Activated CD4-positive, alpha-beta memory T cell treated with anti-CD3 and anti-CD28 coated beads, Interleukin-2, amount 10 ng/mL, durations not matched to agents 7 days and 5 days (primary cell): Measurements from ENCODE around the gene ABHD17A. TPM values are rescaled to one million over a fixed set of nuclear protein-coding genes. Genes with fewer than 3 reads are reported as not detected.

Experiments
- CTCF ChIA-PET: fragments of 350-600 bp; sonication (Branson Sonifier 250); formaldehyde crosslinking; loops from one replicate; lab custom pipeline; 2021; ENCODE audit warnings: antibody characterized with exemption, inconsistent platforms; lab: Charles Lee
- POLR2A ChIA-PET: fragments of 350-600 bp; sonication (Branson Sonifier 250); formaldehyde crosslinking; loops from one replicate; lab custom pipeline; 2021; ENCODE audit warnings: antibody characterized with exemption; lab: Charles Lee
- DNase-seq: peaks from one replicate; pipeline ENCODE4 v3.0.0-alpha.2; 2020
- H3K27ac Mint-ChIP-seq: one replicate; pipeline ENCODE4 v1.8.0; 2021; ENCODE audit warnings: mild to moderate bottlenecking, mixed read lengths
- H3K27me3 Mint-ChIP-seq: one replicate; pipeline ENCODE4 v1.8.0; 2021; ENCODE audit warnings: mixed read lengths
- H3K36me3 Mint-ChIP-seq: one replicate; pipeline ENCODE4 v1.8.0; 2021; ENCODE audit warnings: low read depth, mixed read lengths
- H3K4me1 Mint-ChIP-seq: one replicate; pipeline ENCODE4 v1.8.0; 2021; ENCODE audit warnings: mixed read lengths
- H3K4me3 Mint-ChIP-seq: one replicate; pipeline ENCODE4 v1.8.0; 2021; ENCODE audit warnings: mild to moderate bottlenecking, mixed read lengths
- H3K9me3 Mint-ChIP-seq: one replicate; pipeline ENCODE4 v1.8.0; 2021; ENCODE audit warnings: mixed read lengths
- total RNA-seq, 2 experiments: library from RNA; stranded (reverse); gene quantifications; one replicate each; pipeline ENCODE4 v1.2.3, GENCODE V29; 2021

ABHD17A gene
- total RNA-seq, 2 experiments from 2014 or later: 255 to 259 TPM

- Mint-ChIP-seq H3K9me3 (no peaks in the 10 kb centered on the region), H3K36me3 (peaks cover 2% of the 10 kb centered on the region), H3K27ac (no peak overlapping the region), H3K4me1 (no peaks in the 10 kb centered on the region), H3K27me3 (no peaks in the 10 kb centered on the region), H3K4me3 (no peak overlapping the region)
- no peak for DNase-seq
- ChIA-PET CTCF (interaction anchor here (0.7 kb wide), 1 partner anchor 54 kb away, joined by 4 read pairs; no protein-coding TSS in a partner anchor), POLR2A (interaction anchor here (0.7 kb wide), 1 partner anchor 14 kb away, joined by 3 read pairs; no protein-coding TSS in a partner anchor)
Observed at GRCh38 chr19:1833540-1833939, 51.8 kb downstream of the ABHD17A start.

- ChIA-PET POLR2A (no interaction called here), CTCF (no interaction called here)
- Mint-ChIP-seq H3K27me3 (no peaks in the 10 kb centered on the region), H3K4me1 (no peaks in the 10 kb centered on the region), H3K36me3 (peaks cover 2% of the 10 kb centered on the region), H3K9me3 (no peaks in the 10 kb centered on the region), H3K27ac (no peak overlapping the region), H3K4me3 (no peak overlapping the region)
- DNase-seq: no peak
Observed at GRCh38 chr19:1832046-1832663, 53.1 kb downstream of the ABHD17A start.

GRCh38 chr19:1830978-1831377 lies 54.3 kb downstream of the ABHD17A start:
- CTCF ChIA-PET: no interaction called here
- POLR2A ChIA-PET: no interaction called here
- peaks cover under 1% of the 10 kb centered on the region for H3K4me1 Mint-ChIP-seq
- no peaks in the 10 kb centered on the region for H3K27me3 Mint-ChIP-seq
- no peak overlapping the region for H3K27ac Mint-ChIP-seq
- peaks cover 3% of the 10 kb centered on the region for H3K36me3 Mint-ChIP-seq
- no peaks in the 10 kb centered on the region for H3K9me3 Mint-ChIP-seq
- no peak for DNase-seq
- no peak overlapping the region for H3K4me3 Mint-ChIP-seq

- H3K27me3 Mint-ChIP-seq: no peaks in the 10 kb centered on the region
- peaks cover 7% of the 10 kb centered on the region for H3K36me3 Mint-ChIP-seq
- CTCF ChIA-PET: interaction anchor here (1.0 to 1.9 kb wide), 2 partner anchors 8 to 158 kb away, joined by 3 to 6 read pairs; no protein-coding TSS in a partner anchor
- no peak overlapping the region for H3K27ac Mint-ChIP-seq
- H3K4me1 Mint-ChIP-seq: peaks cover 3% of the 10 kb centered on the region
- no peak for DNase-seq
- H3K4me3 Mint-ChIP-seq: no peak overlapping the region
- no peaks in the 10 kb centered on the region for H3K9me3 Mint-ChIP-seq
- POLR2A ChIA-PET: interaction anchor here (0.6 kb wide), 1 partner anchor 462 kb away, joined by 3 read pairs; no protein-coding TSS in a partner anchor
Observed at GRCh38 chr19:1830568-1830967, 54.7 kb downstream of the ABHD17A start.

- DNase-seq: no peak
- POLR2A ChIA-PET: interaction anchor here (0.6 kb wide), 1 partner anchor 462 kb away, joined by 3 read pairs; no protein-coding TSS in a partner anchor
- H3K4me3 Mint-ChIP-seq: no peak overlapping the region
- H3K4me1 Mint-ChIP-seq: peaks cover 3% of the 10 kb centered on the region
- peaks cover 7% of the 10 kb centered on the region for H3K36me3 Mint-ChIP-seq
- no peak overlapping the region for H3K27ac Mint-ChIP-seq
- no peaks in the 10 kb centered on the region for H3K9me3 Mint-ChIP-seq
- no peaks in the 10 kb centered on the region for H3K27me3 Mint-ChIP-seq
- CTCF ChIA-PET: interaction anchor here (0.5 to 1.9 kb wide), 3 partner anchors 9 to 818 kb away, joined by 3 to 6 read pairs (median 3); no protein-coding TSS in a partner anchor
Observed at GRCh38 chr19:1829958-1830357, 55.3 kb downstream of the ABHD17A start.

- H3K27me3 Mint-ChIP-seq: no peaks in the 10 kb centered on the region
- no peak for DNase-seq
- no peak overlapping the region for H3K27ac Mint-ChIP-seq
- H3K36me3 Mint-ChIP-seq: peaks cover 13% of the 10 kb centered on the region
- ChIA-PET CTCF (interaction anchor here (0.6 to 1.9 kb wide), 2 partner anchors 10 to 69 kb away, joined by 3 to 6 read pairs; no protein-coding TSS in a partner anchor), POLR2A (no interaction called here)
- no peak overlapping the region for H3K4me3 Mint-ChIP-seq
- peaks cover 3% of the 10 kb centered on the region for H3K4me1 Mint-ChIP-seq
- no peaks in the 10 kb centered on the region for H3K9me3 Mint-ChIP-seq
Observed at GRCh38 chr19:1828279-1829238, 56.7 kb downstream of the ABHD17A start.

- no peak overlapping the region for H3K4me3 Mint-ChIP-seq
- H3K36me3 Mint-ChIP-seq: peaks cover 13% of the 10 kb centered on the region
- no peak overlapping the region for H3K27ac Mint-ChIP-seq
- no peak for DNase-seq
- no peaks in the 10 kb centered on the region for H3K27me3 Mint-ChIP-seq
- ChIA-PET POLR2A (no interaction called here), CTCF (no interaction called here)
- no peaks in the 10 kb centered on the region for H3K9me3 Mint-ChIP-seq
- peaks cover 3% of the 10 kb centered on the region for H3K4me1 Mint-ChIP-seq
Observed at GRCh38 chr19:1827566-1828278, 57.6 kb downstream of the ABHD17A start.

Other genes with a start within 250 kb of the ABHD17A start
- gene TCF3, start 232.9 kb downstream of the ABHD17A start, total RNA-seq: 10 to 100 TPM; 67.3 to 71.2 TPM
- not detected for gene ONECUT3, start 132.0 kb downstream of the ABHD17A start, total RNA-seq
- 10 to 100 TPM; 22.5 to 23.3 TPM for gene ATP8B3, start 73.2 kb downstream of the ABHD17A start, total RNA-seq
- gene REXO1, start 37.0 kb downstream of the ABHD17A start, total RNA-seq: 10 to 100 TPM; 46.5 to 47.5 TPM
- 10 to 100 TPM; 24.6 to 25.7 TPM for gene KLF16, start 21.9 kb downstream of the ABHD17A start, total RNA-seq
- 10 to 100 TPM; 13.3 to 15.5 TPM for gene ADAT3, start 19.9 kb upstream of the ABHD17A start, total RNA-seq
- gene SCAMP4, start 19.9 kb upstream of the ABHD17A start, total RNA-seq: 10 to 100 TPM; 36.5 to 39.7 TPM
- gene CSNK1G2, start 55.7 kb upstream of the ABHD17A start, total RNA-seq: 100 to 1,000 TPM; 130 to 132 TPM
- 10 to 100 TPM; 55.4 to 57.1 TPM for gene BTBD2, start 130.2 kb upstream of the ABHD17A start, total RNA-seq
- gene MKNK2, start 165.7 kb upstream of the ABHD17A start, total RNA-seq: 100 to 1,000 TPM; 239 to 253 TPM
- 100 to 1,000 TPM; 242 to 251 TPM for gene MOB3A, start 210.8 kb upstream of the ABHD17A start, total RNA-seq
- 10 to 100 TPM; 10.3 to 10.5 TPM for gene IZUMO4, start 211.4 kb upstream of the ABHD17A start, total RNA-seq